Heart right ventricle (tissue), 16 donors: ENCODE data around the gene GPRIN1. TPM values are rescaled to one million over a fixed set of nuclear protein-coding genes. Genes with fewer than 3 reads are reported as not detected.
"Not testable (repeated sequence)": the region's sequence is repeated elsewhere in the genome, so short reads cannot be mapped to it uniquely, and the experiment has no call there.

Experiments used
- ATAC-seq, 8 donors: fragments of 200-7000 bp; cut with Tn5 transposase; one replicate each; pipeline ENCODE4 v1.9.1; 2020; ENCODE audit warnings: mild to moderate bottlenecking in 8 of 8, moderate library complexity in 8 of 8, moderate number of reproducible peaks in 1 of 8
- DNase-seq, 2 donors: peaks; one replicate each; pipeline ENCODE4 v3.0.0-alpha.2; 2020
- H3K27ac ChIP-seq, 10 donors: fragments of 200-600 bp; sonication (generic) in 2 of 10; one replicate each; pipeline versions ENCODE4 v1.5.0 to v1.8.0; 2020 to 2022; ENCODE audit warnings: mild to moderate bottlenecking in 3 of 10
- H3K27me3 ChIP-seq, 7 donors: fragments of 200-600 bp; one replicate each; pipeline ENCODE4 v1.8.0; 2021 to 2022; ENCODE audit warnings: mild to moderate bottlenecking in 2 of 7
- H3K36me3 ChIP-seq, 9 donors: fragments of 200-600 bp; sonication (generic) in 1 of 9; one replicate each; pipeline versions ENCODE4 v1.5.0 to v1.8.0; 2020 to 2022; ENCODE audit warnings: mild to moderate bottlenecking in 2 of 9
- H3K4me1 ChIP-seq, 9 donors: fragments of 200-600 bp; sonication (generic) in 1 of 9; one replicate each; pipeline versions ENCODE4 v1.5.0 to v1.8.0; 2020 to 2022; ENCODE audit warnings: mild to moderate bottlenecking in 4 of 9
- H3K4me3 ChIP-seq, 10 donors: fragments of 200-600 bp; sonication (generic) in 2 of 10; one replicate each; pipeline versions ENCODE4 v1.5.0 to v1.8.0; 2020 to 2022; ENCODE audit warnings: mild to moderate bottlenecking in 7 of 10, moderate library complexity in 2 of 10
- H3K9me3 ChIP-seq, 11 donors: fragments of 200-600 bp in 10 of 11; sonication (generic) in 2 of 11; one replicate each; pipeline versions ENCODE4 v1.5.0 to v1.8.0; 2013 to 2022; ENCODE audit warnings: mild to moderate bottlenecking in 2 of 11, control low read depth in 1 of 11, moderate library complexity in 1 of 11
- CTCF ChIP-seq, 9 donors: fragments of 200-600 bp; sonication (generic) in 2 of 9; IDR thresholded peaks; one replicate each; pipeline versions ENCODE4 v1.5.0 to v1.8.0; 2021 to 2022; ENCODE audit warnings: antibody characterized with exemption in 9 of 9, mild to moderate bottlenecking in 5 of 9, moderate library complexity in 1 of 9
- WGBS, 2 donors: extraction: QIAGEN DNeasy Blood & Tissue Kit; methylation state at CpG; one replicate each; pipeline ENCODE4 v1.1.7; 2013; ENCODE audit warnings: inconsistent platforms in 1 of 2; 5-methylcytosine and 5-hydroxymethylcytosine counted together
- intact Hi-C, 10 donors: fragments of 100-400 bp; cut with DNase I; formaldehyde crosslinking; loops; one replicate each; pipeline versions ENCODE4 v1.11.1 to v1.14.2; 2022
- polyA plus RNA-seq, 2 donors: library from polyadenylated mRNA; stranded (reverse); fragments of 200-250 nt; gene quantifications; one replicate each; pipeline ENCODE4 v1.2.3, GENCODE V29; 2013
- total RNA-seq, 10 donors: library from RNA; stranded (reverse); fragmentation: NEBNext Ultra II Directional in 3 of 10; extraction: Animal tissue kit (Norgen Biotek cat#: 25700) in 3 of 10; gene quantifications; one replicate each; pipeline versions ENCODE4 v1.2.1 to v1.2.4, GENCODE V29; 2021 to 2023
- donor health status: Arrhythmogenic right ventricular cardiomyopathy.
- donor health status: ischemic (EF 13 %, LVEDD 7.1; RV severe dilation, severe dysfunction).
- donor health status: healthy with polysubstance abuse.
- donor health status: DM: no; HTN: yes; CAD: no.
- donor health status: DM: no; HTN: no; CAD: no.
- donor health status: ischemic (EF 25% LVEDD 6.9; RV normal size, moderate dysfunction).
- donor health status: ischemic (EF 25% LVEDD 5.7; RV mildly dilated, moderate dysfunction).
- donor health status: healthy.
- donor health status: DM: yes; HTN: yes; CAD: no.
- donor health status: Ischemic cardiomyopathy.
- donor health status: ischemic (EF 35%, LVEDD 5.7; RV mildly dilated, moderate dysfunction).
- donor health status: nonischemic (EF 11% LVEDD 7.7; RV severe dilation, severe dysfunction).
- donor health status: DM: yes; HTN: yes; CAD: no.
- donor health status: PGD.
- donor health status: ischemic (EF 29% LVEDD 5.4; RV normal size, mild dysfunction).
- donor health status: nonischemic (EF 23%, LVEDD 6.1; RV moderate dilation, normal function).

The GPRIN1 gene
- total and polyA plus RNA-seq, 12 donors = 0.06 to 1.0 (median 0.36) TPM

GRCh38 chr5:176559683-176560082, 50.3 kb downstream of the GPRIN1 start:
- Histone ChIP-seq H3K36me3 (no peaks in the 10 kb centered on the region), H3K4me1 (peaks cover 0 to 3% (median 0%) of the 10 kb centered on the region in 9 donors), H3K4me3 (no peak overlapping the region), H3K27me3 (peaks cover 0 to 19% (median 6%) of the 10 kb centered on the region in 7 donors), H3K9me3 (no peaks in the 10 kb centered on the region), H3K27ac (no peak overlapping the region)
- intact Hi-C loops = no loop called here
- ATAC-seq (no peak), DNase-seq (no peak)
- TF ChIP-seq CTCF (IDR thresholded peaks at IDR 0.05) = no peak
- 37 to 45% methylated on average over 5 of the region's 5 CpGs for WGBS, 2 donors

GRCh38 chr5:176557846-176558245, 52.1 kb downstream of the GPRIN1 start:
- WGBS, 2 donors = 96% methylated on average over 12 to 13 of the region's 13 CpGs

DNA sequence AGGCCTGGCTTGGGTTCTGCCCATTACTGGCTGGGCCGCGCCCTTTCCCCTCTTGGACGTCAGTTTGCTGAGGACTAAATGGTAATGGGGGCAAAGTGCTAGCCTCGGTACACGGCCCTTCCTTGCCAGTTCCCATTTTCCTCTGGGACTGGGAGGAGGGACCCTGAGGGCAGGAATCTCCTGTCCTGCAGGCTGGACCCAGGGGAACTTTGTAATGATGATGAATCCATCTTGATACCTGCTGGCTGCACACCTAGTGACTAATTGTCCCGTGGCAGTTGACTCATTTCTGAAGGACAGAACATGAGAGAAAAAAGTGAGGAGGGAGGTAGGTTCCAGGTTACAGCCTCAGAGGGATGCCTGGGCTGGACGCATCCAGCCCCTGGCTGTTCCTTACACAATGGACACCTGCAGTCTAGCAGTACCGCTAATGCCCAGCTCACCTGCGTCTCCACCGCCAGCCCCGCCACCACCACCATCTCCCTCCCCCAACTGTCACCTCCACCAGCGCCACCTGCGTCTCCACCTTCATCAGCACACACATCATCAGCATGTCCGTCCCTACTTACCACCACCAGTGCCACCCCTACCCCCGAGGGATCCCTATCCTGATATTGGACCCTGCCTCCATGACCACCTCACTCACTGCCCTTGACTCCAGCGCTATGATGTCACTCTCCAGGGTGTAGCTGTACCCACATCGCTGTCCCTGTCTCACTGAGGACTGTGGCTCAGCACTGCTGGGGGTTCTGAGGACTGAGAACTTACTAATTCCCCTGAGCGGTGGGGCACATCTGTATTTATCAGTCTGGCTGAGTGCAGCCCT, 56.5 kb downstream of the GPRIN1 start:
- H3K36me3 ChIP-seq = no peaks in the 10 kb centered on the region
- intact Hi-C loops = no loop called here
- no peaks in the 10 kb centered on the region for H3K9me3 ChIP-seq
- H3K4me1 ChIP-seq = peaks cover 0 to 18% (median 0%) of the 10 kb centered on the region in 9 donors
- TF ChIP-seq CTCF (IDR thresholded peaks at IDR 0.05) = no peak
- DNase-seq (no peak), ATAC-seq (peak in 3 of 8 donors; percentile 16 to 34 (median 18))
- H3K27me3 ChIP-seq = peaks cover 0 to 30% (median 17%) of the 10 kb centered on the region in 7 donors
- H3K4me3 ChIP-seq = no peak overlapping the region
- H3K27ac ChIP-seq = no peak overlapping the region
- 60 to 62% methylated on average over 18 of the region's 18 CpGs for WGBS, 2 donors

More at GRCh38 chr5:176557846-176558245, 52.1 kb downstream of the GPRIN1 start:
- Histone ChIP-seq H3K9me3 (no peaks in the 10 kb centered on the region), H3K36me3 (no peaks in the 10 kb centered on the region), H3K4me1 (peaks cover 0 to 11% (median 0%) of the 10 kb centered on the region in 9 donors), H3K27me3 (peaks cover 0 to 28% (median 17%) of the 10 kb centered on the region in 7 donors), H3K27ac (no peak overlapping the region), H3K4me3 (no peak overlapping the region)
- intact Hi-C loops = no loop called here
- no peak for TF ChIP-seq CTCF (IDR thresholded peaks at IDR 0.05)
- DNase-seq (no peak), ATAC-seq (no peak)

DNA sequence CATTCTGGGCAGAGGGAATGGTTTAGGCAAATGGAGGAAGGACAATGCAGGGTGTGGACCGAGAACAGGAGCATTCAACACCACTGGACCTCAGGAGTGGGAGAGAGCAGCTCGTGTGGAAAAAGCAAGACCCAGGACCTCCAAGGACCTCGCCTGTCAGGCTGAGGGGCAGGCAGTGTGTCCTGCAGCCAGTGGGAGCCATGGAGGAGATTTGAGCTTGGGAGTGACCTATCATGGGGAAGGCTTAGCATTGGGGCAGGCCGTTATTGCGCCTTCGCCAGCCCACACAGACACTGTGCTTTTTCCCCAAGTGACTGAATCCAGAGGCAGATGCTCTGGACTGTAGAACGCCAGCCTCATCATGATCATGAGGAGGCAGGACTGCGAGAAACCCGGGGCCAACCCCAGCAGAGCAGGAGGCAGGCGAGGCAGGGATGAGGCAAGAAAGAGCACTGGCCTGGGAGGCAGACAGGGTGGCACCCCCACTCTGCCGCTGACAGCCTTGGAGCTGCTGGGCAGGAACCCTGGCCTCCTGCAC, 57.6 kb downstream of the GPRIN1 start:
- H3K27ac ChIP-seq = no peak overlapping the region
- no peaks in the 10 kb centered on the region for H3K9me3 ChIP-seq
- 80 to 86% methylated on average over 11 of the region's 11 CpGs for WGBS, 2 donors
- intact Hi-C loops = no loop called here
- DNase-seq (no peak), ATAC-seq (no peak)
- peaks cover 0 to 30% (median 17%) of the 10 kb centered on the region in 7 donors for H3K27me3 ChIP-seq
- H3K4me3 ChIP-seq = no peak overlapping the region
- no peak for TF ChIP-seq CTCF (IDR thresholded peaks at IDR 0.05)
- H3K36me3 ChIP-seq = no peaks in the 10 kb centered on the region
- peaks cover 0 to 22% (median 0%) of the 10 kb centered on the region in 9 donors for H3K4me1 ChIP-seq

DNA sequence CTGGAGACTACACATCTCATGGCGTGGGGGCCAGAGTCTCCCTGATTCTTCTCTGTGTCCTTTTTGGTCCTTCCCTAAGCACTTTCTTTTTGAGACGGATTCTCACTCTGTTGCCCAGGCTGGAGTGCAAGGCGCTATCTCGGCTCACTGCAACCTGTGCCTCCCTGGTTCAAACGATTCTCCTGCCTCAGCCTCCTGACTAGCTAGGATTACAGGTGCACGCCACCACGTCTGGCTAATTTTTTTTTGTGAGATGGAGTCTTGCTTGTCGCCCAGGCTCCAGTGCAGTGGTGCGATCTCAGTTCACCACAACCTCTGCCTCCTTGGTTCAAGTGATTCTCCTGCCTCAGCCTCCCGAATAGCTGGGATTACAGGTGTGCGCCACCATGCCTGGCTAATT, 59.0 kb downstream of the GPRIN1 start:
- H3K9me3 ChIP-seq, DNase-seq, H3K27ac ChIP-seq, H3K4me3 ChIP-seq, H3K36me3 ChIP-seq, intact Hi-C loops, ATAC-seq: not testable (repeated sequence)
- H3K4me1 ChIP-seq = peaks cover 0 to 20% (median 0%) of the 10 kb centered on the region in 9 donors
- 88 to 90% methylated on average over 11 of the region's 11 CpGs for WGBS, 2 donors
- peaks cover 0 to 30% (median 17%) of the 10 kb centered on the region in 7 donors for H3K27me3 ChIP-seq
